HCT116 (cell line): ENCODE data around the gene ZNF579. TPM values are rescaled to one million over a fixed set of nuclear protein-coding genes. Genes with fewer than 3 reads are reported as not detected.

ENCODE experiments used
- ATAC-seq: fragments of 200-7000 bp; cut with Tn5 transposase; 2 replicates; pipeline ENCODE4 v1.9.1; 2020; ENCODE audit warnings: mild to moderate bottlenecking, moderate library complexity
- BruUV-seq: library from RNA; stranded (reverse); fragments of 400-500 nt; replicated peaks from 2 replicates; lab custom pipeline; 2021; lab: Mats Ljungman, UMichigan
- CTCF ChIA-PET: fragments of 300-600 bp; sonication (Branson Sonifier 250); formaldehyde crosslinking; loops from one replicate; lab custom pipeline; 2021; ENCODE audit warnings: antibody characterized with exemption; lab: Charles Lee
- POLR2A ChIA-PET: fragments of 300-600, 350-600 bp; sonication (Branson Sonifier 250); formaldehyde crosslinking; loops from one replicate; lab custom pipeline; 2021; ENCODE audit warnings: antibody characterized with exemption; lab: Charles Lee
- RAD21 ChIA-PET, 2 experiments: fragments of 300-600 bp; sonication (Branson Sonifier 250); formaldehyde crosslinking; loops; one replicate each; lab custom pipeline; 2023; ENCODE audit warnings: low total read pairs in 2 of 2; ENCODE audit not compliant: uncharacterized antibody in 2 of 2, unreplicated experiment in 2 of 2, low non-redundant PET in 1 of 2; lab: Charles Lee
- DNase-seq: peaks from one replicate; pipeline ENCODE4 v3.0.0-alpha.2; 2010; ENCODE audit warnings: low read depth, low spot score
- H2AFZ ChIP-seq: fragments of 200-600 bp; shearing (Covaris generic), sonication (generic); 2 replicates; pipeline ENCODE4 v1.6.1; 2017; ENCODE audit warnings: low read depth, mixed run types, mixed read lengths, antibody characterized with exemption, low read length; ENCODE audit not compliant: poor library complexity, severe bottlenecking
- H3K27ac ChIP-seq: 2 replicates; pipeline ENCODE4 v1.5.1; 2012; ENCODE audit warnings: low read depth, low read length
- H3K27me3 ChIP-seq: fragments of 200-600 bp; sonication (generic); 2 replicates; pipeline ENCODE4 v1.6.1; 2016; ENCODE audit warnings: mixed run types, low read length, mixed read lengths; ENCODE audit not compliant: insufficient read depth
- H3K36me3 ChIP-seq, 2 experiments: fragments of 200-500 bp in 1 of 2; fragments of 200-600 bp in 1 of 2; sonication (Bioruptor generic) in 1 of 2; sonication (generic) in 1 of 2; 2 replicates each; pipeline versions ENCODE4 v1.5.1 to v1.6.1; 2014 to 2016; ENCODE audit warnings: low read length in 2 of 2, inconsistent platforms in 1 of 2, mixed read lengths in 1 of 2, mixed run types in 1 of 2; ENCODE audit not compliant: insufficient read depth in 2 of 2, control insufficient read depth in 1 of 2
- H3K4me1 ChIP-seq, 2 experiments: fragments of 200-600 bp in 1 of 2; sonication (generic) in 1 of 2; 2 replicates each; pipeline versions ENCODE4 v1.5.1 to v1.6.1; 2012 to 2017; ENCODE audit warnings: low read length in 2 of 2, inconsistent platforms in 1 of 2, mild to moderate bottlenecking in 1 of 2, mixed read lengths in 1 of 2, mixed run types in 1 of 2, moderate library complexity in 1 of 2; ENCODE audit not compliant: insufficient read depth in 2 of 2, control insufficient read depth in 1 of 2
- H3K4me2 ChIP-seq: fragments of 200-600 bp; sonication (generic); 2 replicates; pipeline ENCODE4 v1.6.1; 2017; ENCODE audit warnings: mixed run types, low read length, mixed read lengths
- H3K4me3 ChIP-seq, 2 experiments: fragments of 200-600 bp in 1 of 2; sonication (generic) in 1 of 2; replicated peaks in 1 of 2; 2 replicates each; pipeline ENCODE4 v1.5.1; 2011 to 2016; ENCODE audit warnings: low read length in 2 of 2, control low read depth in 1 of 2, low read depth in 1 of 2, mild to moderate bottlenecking in 1 of 2, mixed read lengths in 1 of 2, mixed run types in 1 of 2
- H3K79me2 ChIP-seq: fragments of 200-600 bp; sonication (generic); 2 replicates; pipeline ENCODE4 v1.6.1; 2017; ENCODE audit warnings: mild to moderate bottlenecking, mixed run types, low read length, moderate library complexity, mixed read lengths; ENCODE audit not compliant: insufficient read depth
- H3K9ac ChIP-seq: fragments of 200-600 bp; sonication (generic); 2 replicates; pipeline ENCODE4 v1.6.1; 2016; ENCODE audit warnings: low read length, mixed read lengths
- H3K9me2 ChIP-seq: fragments of 200-600 bp; sonication (generic), shearing (Covaris generic); 2 replicates; pipeline ENCODE4 v1.6.1; 2017; ENCODE audit warnings: mixed run types, mild to moderate bottlenecking, moderate library complexity; ENCODE audit not compliant: insufficient read depth
- H3K9me3 ChIP-seq, 2 experiments: fragments of 200-500 bp in 1 of 2; fragments of 200-600 bp in 1 of 2; sonication (Bioruptor generic) in 1 of 2; sonication (generic) in 1 of 2; 2 replicates each; pipeline ENCODE4 v1.6.1; 2014 to 2017; ENCODE audit warnings: low read length in 2 of 2, mixed read lengths in 2 of 2, inconsistent platforms in 1 of 2, low read depth in 1 of 2, mild to moderate bottlenecking in 1 of 2, mixed run types in 1 of 2, moderate library complexity in 1 of 2; ENCODE audit not compliant: control insufficient read depth in 1 of 2, insufficient read depth in 1 of 2
- H4K20me1 ChIP-seq: fragments of 200-600 bp; sonication (generic), shearing (Covaris generic); 2 replicates; pipeline ENCODE4 v1.6.1; 2017; ENCODE audit warnings: mixed run types, mild to moderate bottlenecking, moderate library complexity; ENCODE audit not compliant: insufficient read depth
- EZH2 ChIP-seq: fragments of 200-600 bp; sonication (generic); IDR thresholded peaks from 2 replicates; pipeline ENCODE4 v1.6.1; 2017; ENCODE audit warnings: antibody characterized with exemption, mixed run types
- EZH2phosphoT487 ChIP-seq: fragments of 200-600 bp; IDR thresholded peaks from 2 replicates; pipeline ENCODE4 v1.6.1; 2018; ENCODE audit warnings: antibody characterized with exemption, borderline replicate concordance
- FOSL1 ChIP-seq: IDR thresholded peaks from 2 replicates; pipeline ENCODE4 v1.6.1; 2012; ENCODE audit warnings: low read depth
- POLR2AphosphoS5 ChIP-seq: IDR thresholded peaks from 2 replicates; pipeline ENCODE4 v1.6.1; 2011; ENCODE audit warnings: mild to moderate bottlenecking, low read depth, low read length, moderate library complexity
- REST ChIP-seq: IDR thresholded peaks from 2 replicates; pipeline ENCODE4 v1.6.1; 2012; ENCODE audit warnings: low read depth
- SIN3A ChIP-seq: IDR thresholded peaks from 2 replicates; pipeline ENCODE4 v1.6.1; 2012; ENCODE audit warnings: low read depth
- SRF ChIP-seq: IDR thresholded peaks from 2 replicates; pipeline ENCODE4 v1.6.1; 2012; ENCODE audit warnings: low read depth
- TCF7L2 ChIP-seq: IDR thresholded peaks from 2 replicates; pipeline ENCODE4 v1.7.0; 2011; ENCODE audit warnings: borderline replicate concordance, inconsistent platforms; ENCODE audit not compliant: insufficient read depth, insufficient read length; ENCODE audit errors: extremely low read depth
- YY1 ChIP-seq: IDR thresholded peaks from 2 replicates; pipeline ENCODE4 v1.6.1; 2011; ENCODE audit warnings: low read length, low read depth, moderate library complexity, mild to moderate bottlenecking; ENCODE audit not compliant: insufficient replicate concordance; ENCODE audit errors: extremely low read depth
- ZBTB33 ChIP-seq: IDR thresholded peaks from 2 replicates; pipeline ENCODE4 v1.6.1; 2011; ENCODE audit warnings: mild to moderate bottlenecking, low read length, moderate library complexity; ENCODE audit not compliant: insufficient replicate concordance; ENCODE audit errors: extremely low read depth
- ZNF274 ChIP-seq: fragments of 200-500 bp; sonication (Bioruptor generic); IDR thresholded peaks from 2 replicates; pipeline ENCODE4 v1.6.1; 2014; ENCODE audit warnings: mild to moderate bottlenecking, low read depth, low read length, inconsistent platforms
- intact Hi-C: fragments of 100-400 bp; cut with micrococcal nuclease; formaldehyde crosslinking; loops from 2 replicates; pipeline ENCODE4 v1.10.0; 2022
- total RNA-seq: library from RNA; stranded (reverse); gene quantifications from one replicate; pipeline ENCODE4 v1.2.1, GENCODE V29; 2021; ENCODE audit not compliant: unreplicated experiment

The ZNF579 gene
- total RNA-seq, 1 experiment from 2014 or later, result 24.1 TPM

- Histone ChIP-seq H4K20me1 (no peaks in the 10 kb centered on the region), H3K9me2 (no peaks in the 10 kb centered on the region), H3K27me3 (no peaks in the 10 kb centered on the region), H3K9me3 (no peaks in the 10 kb centered on the region), H3K36me3 (no peaks in the 10 kb centered on the region), H3K4me2 (peak overlapping the region; percentile 63), H3K27ac (no peak overlapping the region), H3K4me1 (peaks cover 18 to 43% of the 10 kb centered on the region in 2 experiments), H3K79me2 (no peaks in the 10 kb centered on the region), H3K4me3 (no peak overlapping the region), H2AFZ (no peak overlapping the region), H3K9ac (no peak overlapping the region)
- ATAC-seq (no peak), DNase-seq (no peak)
- POLR2A ChIA-PET, result no interaction called here
- BruUV-seq, result no TSS peak
- intact Hi-C loops, result no loop called here
- TF ChIP-seq EZH2 (no peak), YY1 (no peak), SIN3A (no peak), POLR2AphosphoS5 (no peak)
- CTCF ChIA-PET, result interaction anchor here (1.4 kb wide), 1 partner anchor 50 kb away, joined by 4 read pairs; no protein-coding TSS in a partner anchor
- RAD21 ChIA-PET, result interaction anchor here in 1 of 2 experiments (0.7 kb wide), 1 partner anchor 71 kb away, joined by 3 read pairs; no protein-coding TSS in a partner anchor
Measured at GRCh38 chr19:55553217-55554182, 27.1 kb downstream of the ZNF579 start.

GRCh38 chr19:55552620-55553019 is 28.0 kb downstream of the ZNF579 start:
- H4K20me1 ChIP-seq, result no peaks in the 10 kb centered on the region
- ATAC-seq (no peak), DNase-seq (no peak)
- no peaks in the 10 kb centered on the region for H3K79me2 ChIP-seq
- no peaks in the 10 kb centered on the region for H3K36me3 ChIP-seq
- H3K4me3 ChIP-seq, result peak overlapping the region in 1 of 2 experiments; percentile 18; a peak in 2 of 4 replicates
- H3K9me3 ChIP-seq, result no peaks in the 10 kb centered on the region
- ChIA-PET RAD21 (interaction anchor here (0.6 to 0.7 kb wide), 2 partner anchors 20 to 72 kb away, joined by 3 to 5 read pairs; no protein-coding TSS in a partner anchor), CTCF (interaction anchor here (1.4 kb wide), 1 partner anchor 49 kb away, joined by 4 read pairs; no protein-coding TSS in a partner anchor), POLR2A (no interaction called here)
- peaks cover 26 to 51% of the 10 kb centered on the region in 2 experiments for H3K4me1 ChIP-seq
- H3K9me2 ChIP-seq, result no peaks in the 10 kb centered on the region
- intact Hi-C loops, result no loop called here
- no peak overlapping the region for H3K27ac ChIP-seq
- no peak overlapping the region for H3K9ac ChIP-seq
- no TSS peak for BruUV-seq
- peak overlapping the region; percentile 45 for H2AFZ ChIP-seq
- H3K27me3 ChIP-seq, result no peaks in the 10 kb centered on the region
- H3K4me2 ChIP-seq, result peak overlapping the region; percentile 63
- TF ChIP-seq YY1, result no peak
- TF ChIP-seq SIN3A, result no peak
- no peak for TF ChIP-seq REST
- no peak for TF ChIP-seq EZH2phosphoT487
- TF ChIP-seq TCF7L2, result no peak
- no peak for TF ChIP-seq FOSL1
- TF ChIP-seq SRF, result no peak
- TF ChIP-seq ZBTB33, result no peak
- no peak for TF ChIP-seq ZNF274
